Smooth muscle cell (in vitro differentiated cells): ENCODE measurements around the gene REEP1. TPM values are rescaled to one million over a fixed set of nuclear protein-coding genes. Genes with fewer than 3 reads are reported as not detected.

Experiments
- DNase-seq: peaks from one replicate; lab custom pipeline; 2025; ENCODE audit not compliant: unreplicated experiment; lab: John Stamatoyannopoulos, UW
- H2AFZ ChIP-seq: fragments of 200-600 bp; sonication (generic); 2 replicates; pipeline ENCODE4 v1.6.0; 2016; ENCODE audit warnings: antibody characterized with exemption, low read depth, mild to moderate bottlenecking
- H3F3A ChIP-seq: fragments of 200-600 bp; sonication (generic); 2 replicates; pipeline ENCODE4 v1.6.0; 2017; ENCODE audit warnings: antibody characterized with exemption, low read depth
- H3K27ac ChIP-seq: fragments of 200-600 bp; sonication (generic); 2 replicates; pipeline ENCODE4 v1.5.1; 2016; ENCODE audit warnings: low read depth, mild to moderate bottlenecking
- H3K27me3 ChIP-seq: fragments of 200-600 bp; sonication (generic); 2 replicates; pipeline ENCODE4 v1.6.1; 2016; ENCODE audit warnings: low read depth, mild to moderate bottlenecking
- H3K36me3 ChIP-seq: fragments of 200-600 bp; sonication (generic); 2 replicates; pipeline ENCODE4 v1.5.1; 2016; ENCODE audit warnings: low read depth
- H3K4me1 ChIP-seq: fragments of 200-600 bp; sonication (generic); 2 replicates; pipeline ENCODE4 v1.5.1; 2016; ENCODE audit warnings: low read depth
- H3K4me2 ChIP-seq: fragments of 200-600 bp; sonication (generic); 2 replicates; pipeline ENCODE4 v1.6.0; 2016; ENCODE audit warnings: mild to moderate bottlenecking
- H3K4me3 ChIP-seq: fragments of 200-600 bp; sonication (generic); 2 replicates; pipeline ENCODE4 v1.5.1; 2016; ENCODE audit warnings: mild to moderate bottlenecking
- H3K79me2 ChIP-seq: fragments of 200-600 bp; sonication (generic); 2 replicates; pipeline ENCODE4 v1.6.0; 2016; ENCODE audit warnings: low read depth, mild to moderate bottlenecking
- H3K9ac ChIP-seq: fragments of 200-600 bp; sonication (generic); 2 replicates; pipeline ENCODE4 v1.6.0; 2016; ENCODE audit warnings: low read depth
- H3K9me3 ChIP-seq: fragments of 200-600 bp; sonication (generic); replicated peaks from 2 replicates; pipeline ENCODE4 v1.5.1; 2016; ENCODE audit warnings: low read depth
- H4K20me1 ChIP-seq: fragments of 200-600 bp; sonication (generic); 2 replicates; pipeline ENCODE4 v1.6.0; 2016; ENCODE audit warnings: low read depth
- WGBS: methylation state at CpG from one replicate; pipeline ENCODE4 v1.1.7; 2016; ENCODE audit warnings: low lambda C conversion rate; 5-methylcytosine and 5-hydroxymethylcytosine counted together
- polyA plus RNA-seq: library from polyadenylated mRNA; unstranded; fragments of >200 nt; fragmentation: Nextera tagmentation; extraction: Ambion mirVana; gene quantifications from 2 replicates; pipeline ENCODE4 v1.2.1, GENCODE V29; 2016
- total RNA-seq: library from RNA; depleted of rRNA; stranded (reverse); fragments of >200 nt; gene quantifications from 2 replicates; pipeline ENCODE4 v1.2.3, GENCODE V29; 2014
- TF ChIP-seq, protein P1 (sequence below): fragments of 200-600 bp; sonication (generic); IDR thresholded peaks from 2 replicates; pipeline ENCODE4 v1.5.1; 2017; ENCODE audit warnings: borderline replicate concordance, mild to moderate bottlenecking, antibody characterized with exemption; ENCODE audit not compliant: insufficient read depth, poor library complexity, severe bottlenecking

Gene REEP1
- total and polyA plus RNA-seq, 2 experiments from 2014 or later: not detected

DNA sequence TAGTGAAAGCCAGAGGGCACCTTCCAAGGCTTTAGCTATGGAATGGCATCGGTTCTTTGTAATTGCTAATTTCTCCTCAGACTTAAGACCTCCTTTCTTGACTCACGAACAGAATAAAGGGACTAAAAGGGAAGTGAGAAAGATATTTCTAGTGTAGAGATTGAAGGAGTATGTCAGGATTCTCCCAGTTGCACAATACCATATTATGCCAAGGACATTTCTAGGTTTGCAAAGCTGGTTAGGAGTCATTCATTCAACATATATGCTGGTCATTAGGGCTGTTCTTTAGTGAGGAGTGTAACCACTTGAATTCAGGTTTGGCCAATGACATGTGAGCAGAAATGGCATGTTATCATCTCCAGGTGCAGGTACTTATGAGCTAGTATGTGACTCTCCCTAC lies 7.4 kb downstream of the REEP1 start:
- TF ChIP-seq, protein P1, sequence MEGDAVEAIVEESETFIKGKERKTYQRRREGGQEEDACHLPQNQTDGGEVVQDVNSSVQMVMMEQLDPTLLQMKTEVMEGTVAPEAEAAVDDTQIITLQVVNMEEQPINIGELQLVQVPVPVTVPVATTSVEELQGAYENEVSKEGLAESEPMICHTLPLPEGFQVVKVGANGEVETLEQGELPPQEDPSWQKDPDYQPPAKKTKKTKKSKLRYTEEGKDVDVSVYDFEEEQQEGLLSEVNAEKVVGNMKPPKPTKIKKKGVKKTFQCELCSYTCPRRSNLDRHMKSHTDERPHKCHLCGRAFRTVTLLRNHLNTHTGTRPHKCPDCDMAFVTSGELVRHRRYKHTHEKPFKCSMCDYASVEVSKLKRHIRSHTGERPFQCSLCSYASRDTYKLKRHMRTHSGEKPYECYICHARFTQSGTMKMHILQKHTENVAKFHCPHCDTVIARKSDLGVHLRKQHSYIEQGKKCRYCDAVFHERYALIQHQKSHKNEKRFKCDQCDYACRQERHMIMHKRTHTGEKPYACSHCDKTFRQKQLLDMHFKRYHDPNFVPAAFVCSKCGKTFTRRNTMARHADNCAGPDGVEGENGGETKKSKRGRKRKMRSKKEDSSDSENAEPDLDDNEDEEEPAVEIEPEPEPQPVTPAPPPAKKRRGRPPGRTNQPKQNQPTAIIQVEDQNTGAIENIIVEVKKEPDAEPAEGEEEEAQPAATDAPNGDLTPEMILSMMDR: no peak
- Histone ChIP-seq H3K9ac (no peak overlapping the region), H3K9me3 (no peaks in the 10 kb centered on the region), H2AFZ (no peak overlapping the region), H3K27me3 (peaks cover 32% of the 10 kb centered on the region), H3K4me1 (no peaks in the 10 kb centered on the region), H3K36me3 (no peaks in the 10 kb centered on the region), H4K20me1 (no peaks in the 10 kb centered on the region), H3F3A (no peaks in the 10 kb centered on the region), H3K4me3 (no peak overlapping the region), H3K79me2 (no peaks in the 10 kb centered on the region), H3K4me2 (no peak overlapping the region), H3K27ac (no peak overlapping the region)
- DNase-seq: no peak
- 84% methylated on average over 2 of the region's 2 CpGs for WGBS

DNA sequence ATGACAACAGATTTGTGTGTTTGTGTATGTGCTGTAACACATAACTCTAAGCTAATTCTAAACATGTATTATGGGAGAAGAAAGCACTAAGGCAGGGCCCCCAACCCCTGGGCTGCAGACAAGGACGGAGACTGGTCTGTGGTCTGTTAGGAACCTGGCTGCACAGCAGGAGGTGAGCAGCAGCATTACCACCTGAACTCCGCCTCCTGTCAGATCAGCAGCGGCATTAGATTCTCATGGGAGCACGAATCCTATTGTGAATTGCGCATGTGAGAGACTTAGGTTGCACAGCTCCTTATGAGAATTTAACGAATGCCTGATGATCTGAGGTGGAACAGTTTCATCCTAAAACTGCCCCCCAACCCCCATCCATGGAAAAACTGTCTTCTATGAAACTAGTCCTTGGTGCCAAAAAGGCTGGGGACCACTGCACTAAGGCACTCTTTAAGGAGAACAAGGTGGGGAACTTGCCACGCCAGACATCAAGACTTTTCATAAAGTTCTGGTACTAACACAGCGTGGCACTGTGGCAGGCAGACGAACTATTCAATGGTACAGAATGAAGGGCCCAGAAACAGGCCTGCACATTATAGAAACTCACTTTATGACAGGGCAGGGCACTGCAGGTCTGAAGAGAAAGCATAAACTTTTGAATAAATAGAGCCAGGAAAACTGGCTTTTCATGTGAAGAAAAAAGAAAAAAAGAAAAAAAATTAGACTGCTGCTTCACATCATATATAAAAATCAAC lies 14.0 kb downstream of the REEP1 start:
- H3K27me3 ChIP-seq: peaks cover 4% of the 10 kb centered on the region
- no peaks in the 10 kb centered on the region for H4K20me1 ChIP-seq
- H3K9me3 ChIP-seq: no peaks in the 10 kb centered on the region
- DNase-seq: no peak
- H2AFZ ChIP-seq: no peak overlapping the region
- TF ChIP-seq, protein P1: no peak
- WGBS: 67% methylated on average over 9 of the region's 9 CpGs
- no peaks in the 10 kb centered on the region for H3K79me2 ChIP-seq
- H3K9ac ChIP-seq: no peak overlapping the region
- H3K27ac ChIP-seq: no peak overlapping the region
- H3K36me3 ChIP-seq: no peaks in the 10 kb centered on the region
- H3K4me3 ChIP-seq: no peak overlapping the region
- no peaks in the 10 kb centered on the region for H3K4me1 ChIP-seq
- no peaks in the 10 kb centered on the region for H3F3A ChIP-seq
- no peak overlapping the region for H3K4me2 ChIP-seq

DNA sequence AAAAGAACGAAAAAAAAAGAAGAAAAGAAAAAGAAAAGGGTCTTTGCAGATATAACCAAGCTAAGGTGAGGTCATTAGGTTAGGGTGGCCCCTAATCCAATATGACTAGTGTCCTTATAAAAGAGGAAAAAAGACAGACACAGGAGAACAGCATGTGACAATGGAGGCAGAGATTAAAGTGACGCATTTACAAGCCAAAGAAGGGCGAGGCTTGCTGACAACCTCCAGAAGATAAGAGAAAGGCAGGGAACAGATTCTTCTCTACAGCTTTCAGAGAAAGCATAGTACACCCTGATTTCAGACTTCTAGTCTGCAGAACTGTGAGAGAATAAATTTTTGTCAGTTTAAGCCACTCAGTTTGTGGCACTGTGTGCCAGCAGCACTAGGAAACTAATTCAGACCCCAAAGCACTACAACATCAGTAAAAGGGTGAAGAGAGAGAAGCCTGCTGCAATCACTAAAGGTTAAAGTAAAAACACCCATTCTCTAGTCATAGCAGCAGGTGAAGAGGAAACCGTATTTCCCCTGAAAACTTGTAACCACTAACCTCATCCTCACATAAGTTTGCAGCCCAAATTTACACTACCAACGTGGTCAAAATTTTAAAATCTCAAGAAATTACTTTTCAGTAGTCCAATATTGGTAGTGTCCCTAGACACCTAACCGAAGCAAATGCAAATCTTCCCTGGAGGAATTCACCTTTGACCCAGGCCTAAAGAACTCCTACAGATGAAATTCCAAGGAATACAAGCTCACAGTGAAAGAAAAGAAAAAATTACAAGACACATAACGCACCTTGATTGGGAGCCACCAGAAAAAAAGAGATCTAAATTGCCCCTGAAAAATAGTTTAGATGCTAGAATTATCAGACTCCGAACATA lies 17.5 kb downstream of the REEP1 start:
- Histone ChIP-seq H3K4me3 (no peak overlapping the region), H3K36me3 (no peaks in the 10 kb centered on the region), H3K4me2 (no peak overlapping the region), H3K4me1 (no peaks in the 10 kb centered on the region), H4K20me1 (no peaks in the 10 kb centered on the region), H3K27me3 (peaks cover 10% of the 10 kb centered on the region), H3K9ac (no peak overlapping the region), H2AFZ (no peak overlapping the region), H3F3A (no peaks in the 10 kb centered on the region), H3K9me3 (no peaks in the 10 kb centered on the region), H3K27ac (no peak overlapping the region), H3K79me2 (no peaks in the 10 kb centered on the region)
- no peak for DNase-seq
- TF ChIP-seq, protein P1: no peak
- 66% methylated on average over 8 of the region's 8 CpGs for WGBS
